IMR-90 (cell line): ENCODE measurements around the gene S100A2. TPM values are rescaled to one million over a fixed set of nuclear protein-coding genes. Genes with fewer than 3 reads are reported as not detected.

ENCODE experiments used
- ATAC-seq: fragments of 200-7000 bp; cut with Tn5 transposase; 2 replicates; pipeline ENCODE4 v1.9.1; 2020; ENCODE audit warnings: low read depth, mild to moderate bottlenecking, moderate library complexity
- BruUV-seq: library from RNA; stranded (reverse); fragments of 400-500 nt; replicated peaks from 2 replicates; lab custom pipeline; 2021; lab: Mats Ljungman, UMichigan
- CTCF ChIA-PET: fragments of 300-600 bp; formaldehyde crosslinking; extraction: SDS; loops from one replicate; lab custom pipeline; 2021; ENCODE audit warnings: antibody characterized with exemption; lab: Yijun Ruan, JAX
- POLR2A ChIA-PET: fragments of 300-600 bp; sonication (Branson Sonifier 250); formaldehyde crosslinking; loops from one replicate; lab custom pipeline; 2022; ENCODE audit warnings: antibody characterized with exemption; ENCODE audit not compliant: unreplicated experiment; lab: Charles Lee
- DNase-seq: peaks from one replicate; pipeline ENCODE4 v3.0.0; 2013
- H2AFZ ChIP-seq: replicated peaks from 2 replicates; pipeline ENCODE3; 2013; ENCODE audit warnings: low read length, mild to moderate bottlenecking; ENCODE audit not compliant: poor library complexity
- H2AK5ac ChIP-seq: 2 replicates; pipeline ENCODE4 v1.6.1; 2013; ENCODE audit warnings: low read depth, low read length, inconsistent platforms
- H2AK9ac ChIP-seq: replicated peaks from 2 replicates; pipeline ENCODE3; 2013; ENCODE audit warnings: mild to moderate bottlenecking, low read depth, low read length, moderate library complexity; ENCODE audit not compliant: poor library complexity
- H2BK120ac ChIP-seq: 2 replicates; pipeline ENCODE4 v1.6.1; 2013; ENCODE audit warnings: low read depth, low read length, inconsistent platforms
- H2BK15ac ChIP-seq: 3 replicates; pipeline ENCODE4 v1.6.1; 2013; ENCODE audit warnings: low read depth, low read length, inconsistent platforms
- H2BK20ac ChIP-seq: 2 replicates; pipeline ENCODE4 v1.6.1; 2013; ENCODE audit warnings: low read depth, mild to moderate bottlenecking, inconsistent platforms, low read length, moderate library complexity
- H2BK5ac ChIP-seq: 2 replicates; pipeline ENCODE4 v1.6.1; 2013; ENCODE audit warnings: mild to moderate bottlenecking, low read depth, low read length, inconsistent platforms; ENCODE audit not compliant: poor library complexity, severe bottlenecking
- H3K14ac ChIP-seq: replicated peaks from 2 replicates; pipeline ENCODE4 v1.6.1; 2013; ENCODE audit warnings: low read depth, low read length, inconsistent platforms
- H3K18ac ChIP-seq: 2 replicates; pipeline ENCODE4 v1.6.1; 2013; ENCODE audit warnings: low read depth, low read length, control low read depth
- H3K23ac ChIP-seq: 2 replicates; pipeline ENCODE4 v1.6.1; 2013; ENCODE audit warnings: low read depth, low read length, inconsistent platforms
- H3K27ac ChIP-seq: 2 replicates; pipeline ENCODE4 v1.5.1; 2013; ENCODE audit warnings: mild to moderate bottlenecking, control low read depth, low read length; ENCODE audit not compliant: insufficient read depth
- H3K27me3 ChIP-seq: 2 replicates; pipeline ENCODE4 v1.6.1; 2013; ENCODE audit warnings: low read length; ENCODE audit not compliant: control insufficient read depth, insufficient read depth
- H3K36me3 ChIP-seq: 2 replicates; pipeline ENCODE4 v1.6.1; 2013; ENCODE audit warnings: low read length, mixed read lengths; ENCODE audit not compliant: control insufficient read depth, insufficient read depth
- H3K4ac ChIP-seq: 2 replicates; pipeline ENCODE4 v1.6.1; 2013; ENCODE audit warnings: low read depth, low read length, inconsistent platforms
- H3K4me1 ChIP-seq: 2 replicates; pipeline ENCODE4 v1.6.1; 2013; ENCODE audit warnings: low read length, mixed read lengths; ENCODE audit not compliant: control insufficient read depth, insufficient read depth
- H3K4me2 ChIP-seq: 2 replicates; pipeline ENCODE4 v1.6.1; 2013; ENCODE audit warnings: low read depth, mild to moderate bottlenecking, control low read depth, low read length, moderate library complexity
- H3K4me3 ChIP-seq: 2 replicates; pipeline ENCODE4 v1.5.1; 2013; ENCODE audit warnings: low read depth, mild to moderate bottlenecking, control low read depth, low read length, moderate library complexity; ENCODE audit not compliant: insufficient read depth
- H3K56ac ChIP-seq: 2 replicates; pipeline ENCODE4 v1.6.1; 2013; ENCODE audit warnings: low read length, inconsistent platforms; ENCODE audit not compliant: insufficient read depth; ENCODE audit errors: extremely low read depth
- H3K79me1 ChIP-seq, 2 experiments: 2 replicates each; pipeline ENCODE4 v1.6.1; 2013; ENCODE audit warnings: low read length in 2 of 2, inconsistent platforms in 1 of 2, low read depth in 1 of 2
- H3K9ac ChIP-seq: 2 replicates; pipeline ENCODE4 v1.6.1; 2013; ENCODE audit warnings: low read depth, low read length, control low read depth
- H3K9me1 ChIP-seq: 2 replicates; pipeline ENCODE4 v1.6.1; 2013; ENCODE audit warnings: low read length, inconsistent platforms; ENCODE audit not compliant: insufficient read depth
- H3K9me3 ChIP-seq: 2 replicates; pipeline ENCODE4 v1.6.1; 2013; ENCODE audit warnings: low read length; ENCODE audit not compliant: control insufficient read depth, insufficient read depth
- H4K20me1 ChIP-seq: 2 replicates; pipeline ENCODE4 v1.6.1; 2013; ENCODE audit warnings: low read length, inconsistent platforms; ENCODE audit not compliant: insufficient read depth
- H4K5ac ChIP-seq: 2 replicates; pipeline ENCODE4 v1.6.1; 2013; ENCODE audit warnings: mild to moderate bottlenecking, low read depth, low read length, control low read depth
- H4K8ac ChIP-seq, 2 experiments: 2 replicates each; pipeline ENCODE4 v1.6.1; 2013; ENCODE audit warnings: low read depth in 2 of 2, low read length in 2 of 2, control low read depth in 1 of 2, inconsistent platforms in 1 of 2
- H4K91ac ChIP-seq: 2 replicates; pipeline ENCODE4 v1.6.1; 2013; ENCODE audit warnings: low read depth, low read length, inconsistent platforms; ENCODE audit not compliant: insufficient read depth
- CHD1 ChIP-seq: IDR thresholded peaks from 2 replicates; pipeline ENCODE4 v1.6.1; 2012; ENCODE audit warnings: low read depth, low read length, improper control_type of control experiment
- MXI1 ChIP-seq: IDR thresholded peaks from 2 replicates; pipeline ENCODE4 v1.6.1; 2012; ENCODE audit warnings: low read depth, mild to moderate bottlenecking, low read length, moderate library complexity, borderline replicate concordance
- POLR2A ChIP-seq: IDR thresholded peaks from 2 replicates; pipeline ENCODE4 v1.6.1; 2012; ENCODE audit warnings: mild to moderate bottlenecking, low read depth, low read length
- RAD21 ChIP-seq: IDR thresholded peaks from 2 replicates; pipeline ENCODE4 v1.6.1; 2012; ENCODE audit warnings: low read length, improper control_type of control experiment
- WGBS, 2 experiments: methylation state at CpG; one replicate each; pipeline versions ENCODE4 v1.1.5 to v1.1.7; 2013; ENCODE audit warnings: missing lambda C conversion rate in 2 of 2; ENCODE audit not compliant: insufficient read length in 1 of 2; ENCODE audit errors: extremely low coverage in 2 of 2; 5-methylcytosine and 5-hydroxymethylcytosine counted together
- dilution Hi-C: fragments of 300-500 bp; cut with HindIII; formaldehyde crosslinking; loops from one replicate; pipeline ENCODE4 v1.14.3; 2018; ENCODE audit warnings: low sequenced_read_pairs; ENCODE audit not compliant: unreplicated experiment
- in situ Hi-C: fragments of 300-500 bp; cut with MboI; formaldehyde crosslinking; loops from 3 replicates; pipeline ENCODE4 v1.14.3; 2019; ENCODE audit warnings: low sequenced_read_pairs, inconsistent platforms, mixed read lengths
- intact Hi-C: fragments of 100-400 bp; cut with micrococcal nuclease; formaldehyde crosslinking; loops from 2 replicates; pipeline ENCODE4 v1.10.0; 2022
- polyA plus RNA-seq, 3 experiments: library from polyadenylated mRNA; depleted of rRNA; stranded (reverse); fragments of >200 nt; gene quantifications; 2 replicates each; pipeline ENCODE4 v1.2.3, GENCODE V29; 2012; ENCODE audit warnings: low replicate concordance in 1 of 3
- total RNA-seq: library from RNA; depleted of rRNA; stranded (reverse); fragments of >200 nt; gene quantifications from 2 replicates; pipeline ENCODE4 v1.2.3, GENCODE V29; 2012

Gene S100A2
- total and polyA plus RNA-seq, 2 of the 4 experiments (the other 2 are of a cell fraction), result 3.6 to 7.9 TPM

GRCh38 chr1:153543736-153544135 is 21.9 kb downstream of the S100A2 start:
- 80% methylated on average over 2 of the region's 4 CpGs; no CpG with 5 or more reads in 1 of the 2 experiments for WGBS, 2 experiments
- Histone ChIP-seq H3K4me3 (no peak overlapping the region), H3K4ac (peak overlapping the region; percentile 60), H2BK120ac (0 out of 2 replicates have a peak overlapping the region, but pooled peaks have one; percentile 97), H3K18ac (no peak overlapping the region), H2BK15ac (peak overlapping the region; percentile 79; the same call in 2 of the 3 replicates), H2AK5ac (peak overlapping the region; percentile 21; the same call in 1 of the 2 replicates), H2BK20ac (no peak overlapping the region), H3K36me3 (no peaks in the 10 kb centered on the region), H2AFZ (no peak overlapping the region), H3K27me3 (no peaks in the 10 kb centered on the region), H3K9me3 (no peaks in the 10 kb centered on the region), H3K4me1 (peaks cover 38% of the 10 kb centered on the region), H3K9me1 (peaks cover 50% of the 10 kb centered on the region), H3K14ac (no peak overlapping the region; the same call in 1 of the 2 replicates), H2AK9ac (no peak overlapping the region), H2BK5ac (no peak overlapping the region), H4K20me1 (no peaks in the 10 kb centered on the region), H3K23ac (no peak overlapping the region), H3K9ac (no peak overlapping the region), H3K27ac (no peak overlapping the region), H4K5ac (no peak overlapping the region; the same call in 1 of the 2 replicates), H3K56ac (no peak overlapping the region), H3K79me1 (peaks cover 0 to 40% of the 10 kb centered on the region in 2 experiments; a peak in 3 of 4 replicates), H4K91ac (0 out of 2 replicates have a peak overlapping the region, but pooled peaks have one; percentile 4), H4K8ac (no peak overlapping the region), H3K4me2 (no peak overlapping the region)
- dilution Hi-C loops (no loop called here), intact Hi-C loops (no loop called here), in situ Hi-C loops (loop anchor here (25.0 kb wide), 1 partner anchor 419 kb away; the partner anchor contains the start of genes CREB3L4, CRTC2 and SLC39A1)
- BruUV-seq, result no TSS peak
- no peak for ATAC-seq
- TF ChIP-seq POLR2A (no peak), CHD1 (no peak), RAD21 (no peak), MXI1 (no peak)
- POLR2A ChIA-PET, result interaction anchor here (0.5 to 1.8 kb wide), 2 partner anchors 9 to 216 kb away, joined by 5 to 8 read pairs; no protein-coding TSS in a partner anchor
- DNase-seq, result no peak
- CTCF ChIA-PET, result no interaction called here
